Activated CD8-positive, alpha-beta T cell treated with anti-CD3 and anti-CD28 coated beads for 36 hours (primary cell): ENCODE data around the gene TADA2A. TPM values are rescaled to one million over a fixed set of nuclear protein-coding genes. Genes with fewer than 3 reads are reported as not detected.

Experiments
- ATAC-seq: fragments of 200-7000 bp; cut with Tn5 transposase; one replicate; pipeline ENCODE4 v1.10.0; 2021; ENCODE audit warnings: mild to moderate bottlenecking, moderate library complexity
- CTCF ChIA-PET: fragments of 350-600 bp; sonication (Branson Sonifier 250); formaldehyde crosslinking; loops from one replicate; lab custom pipeline; 2021; ENCODE audit warnings: antibody characterized with exemption; lab: Charles Lee
- POLR2A ChIA-PET: fragments of 350-600 bp; sonication (Branson Sonifier 250); formaldehyde crosslinking; loops from one replicate; lab custom pipeline; 2021; ENCODE audit warnings: antibody characterized with exemption; lab: Charles Lee
- DNase-seq: peaks from one replicate; pipeline ENCODE4 v3.0.0-alpha.2; 2020
- H3K27ac Mint-ChIP-seq: one replicate; pipeline ENCODE4 v1.8.0; 2021; ENCODE audit warnings: mild to moderate bottlenecking, mixed read lengths
- H3K27me3 Mint-ChIP-seq: one replicate; pipeline ENCODE4 v1.8.0; 2021; ENCODE audit warnings: mixed read lengths
- H3K36me3 Mint-ChIP-seq: one replicate; pipeline ENCODE4 v1.8.0; 2021; ENCODE audit warnings: low read depth, mixed read lengths
- H3K4me1 Mint-ChIP-seq: one replicate; pipeline ENCODE4 v1.8.0; 2021; ENCODE audit warnings: low read depth, mixed read lengths
- H3K4me3 Mint-ChIP-seq: one replicate; pipeline ENCODE4 v1.8.0; 2021; ENCODE audit warnings: mild to moderate bottlenecking, moderate library complexity, mixed read lengths
- H3K9me3 Mint-ChIP-seq: one replicate; pipeline ENCODE4 v1.8.0; 2021; ENCODE audit warnings: mixed read lengths
- intact Hi-C: fragments of 100-400 bp; cut with micrococcal nuclease; formaldehyde crosslinking; loops from one replicate; pipeline ENCODE4 v1.10.0; 2022
- total RNA-seq, 2 experiments: library from RNA; stranded (reverse); gene quantifications; one replicate each; pipeline ENCODE4 v1.2.3, GENCODE V29; 2021
- TF ChIP-seq, protein P1 (sequence below): fragments of 200-600 bp; IDR thresholded peaks from one replicate; pipeline ENCODE4 v1.8.0; 2022; ENCODE audit warnings: antibody characterized with exemption, mild to moderate bottlenecking

The TADA2A gene
- total RNA-seq, 2 experiments from 2014 or later, result 31.5 to 36.5 TPM

DNA sequence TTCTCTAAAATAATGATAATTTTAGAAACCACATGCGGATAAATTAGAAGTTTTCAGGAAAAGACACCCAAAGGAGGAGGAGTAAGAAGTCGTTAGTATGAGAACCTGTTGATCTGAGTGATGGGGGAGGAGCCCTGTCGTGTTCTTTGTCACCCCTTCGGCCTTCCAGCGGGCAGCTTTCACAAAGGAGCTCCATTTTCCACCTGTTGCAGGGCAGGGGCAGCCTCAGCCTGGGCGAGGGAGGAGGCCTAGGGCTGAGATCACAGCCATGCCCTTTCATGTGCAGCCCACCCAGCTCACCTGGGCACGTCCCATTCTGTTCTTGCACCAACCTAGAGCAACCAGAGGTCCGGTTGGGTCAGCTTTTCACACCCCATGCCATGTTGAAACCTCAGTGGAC, 88.3 kb downstream of the TADA2A start:
- H3K27me3 Mint-ChIP-seq, result no peaks in the 10 kb centered on the region
- H3K27ac Mint-ChIP-seq, result no peak overlapping the region
- intact Hi-C loops, result no loop called here
- POLR2A ChIA-PET, result no interaction called here
- TF ChIP-seq, protein P1, sequence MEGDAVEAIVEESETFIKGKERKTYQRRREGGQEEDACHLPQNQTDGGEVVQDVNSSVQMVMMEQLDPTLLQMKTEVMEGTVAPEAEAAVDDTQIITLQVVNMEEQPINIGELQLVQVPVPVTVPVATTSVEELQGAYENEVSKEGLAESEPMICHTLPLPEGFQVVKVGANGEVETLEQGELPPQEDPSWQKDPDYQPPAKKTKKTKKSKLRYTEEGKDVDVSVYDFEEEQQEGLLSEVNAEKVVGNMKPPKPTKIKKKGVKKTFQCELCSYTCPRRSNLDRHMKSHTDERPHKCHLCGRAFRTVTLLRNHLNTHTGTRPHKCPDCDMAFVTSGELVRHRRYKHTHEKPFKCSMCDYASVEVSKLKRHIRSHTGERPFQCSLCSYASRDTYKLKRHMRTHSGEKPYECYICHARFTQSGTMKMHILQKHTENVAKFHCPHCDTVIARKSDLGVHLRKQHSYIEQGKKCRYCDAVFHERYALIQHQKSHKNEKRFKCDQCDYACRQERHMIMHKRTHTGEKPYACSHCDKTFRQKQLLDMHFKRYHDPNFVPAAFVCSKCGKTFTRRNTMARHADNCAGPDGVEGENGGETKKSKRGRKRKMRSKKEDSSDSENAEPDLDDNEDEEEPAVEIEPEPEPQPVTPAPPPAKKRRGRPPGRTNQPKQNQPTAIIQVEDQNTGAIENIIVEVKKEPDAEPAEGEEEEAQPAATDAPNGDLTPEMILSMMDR, result no peak
- H3K4me3 Mint-ChIP-seq, result no peak overlapping the region
- ATAC-seq, result no peak
- H3K36me3 Mint-ChIP-seq, result no peaks in the 10 kb centered on the region
- no peaks in the 10 kb centered on the region for H3K9me3 Mint-ChIP-seq
- CTCF ChIA-PET, result interaction anchor here (1.2 kb wide), 1 partner anchor 121 kb away, joined by 3 read pairs; no protein-coding TSS in a partner anchor
- no peak for DNase-seq
- H3K4me1 Mint-ChIP-seq, result peaks cover 40% of the 10 kb centered on the region

DNA sequence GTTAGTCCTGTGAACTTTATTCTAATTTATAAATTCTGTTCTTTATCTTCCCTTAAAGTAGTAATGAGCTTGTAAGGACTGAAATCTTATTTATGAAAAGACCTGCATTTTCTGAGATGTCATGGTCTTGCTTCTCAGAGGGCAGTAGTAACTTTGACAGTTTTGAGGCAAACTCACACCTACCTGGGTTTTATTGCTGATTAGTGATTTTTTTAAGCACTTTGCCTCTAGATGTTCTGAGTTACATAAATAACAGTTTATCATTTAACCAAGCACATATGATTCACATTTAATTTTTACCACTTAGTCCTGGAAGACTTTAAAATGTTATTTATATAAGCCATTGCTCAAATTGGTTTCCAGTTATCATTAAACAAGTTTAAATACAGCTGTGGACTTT, 93.7 kb downstream of the TADA2A start:
- Mint-ChIP-seq H3K4me3 (no peak overlapping the region), H3K27ac (no peak overlapping the region), H3K27me3 (no peaks in the 10 kb centered on the region), H3K4me1 (peaks cover 3% of the 10 kb centered on the region), H3K9me3 (no peaks in the 10 kb centered on the region), H3K36me3 (no peaks in the 10 kb centered on the region)
- ChIA-PET POLR2A (interaction anchor here (0.9 kb wide), 1 partner anchor 51 kb away, joined by 3 read pairs; no protein-coding TSS in a partner anchor), CTCF (interaction anchor here (0.7 to 1.4 kb wide), 2 partner anchors 12 to 127 kb away, joined by 3 read pairs; no protein-coding TSS in a partner anchor)
- DNase-seq, result no peak
- TF ChIP-seq, protein P1, result no peak
- intact Hi-C loops, result no loop called here
- no peak for ATAC-seq

DNA sequence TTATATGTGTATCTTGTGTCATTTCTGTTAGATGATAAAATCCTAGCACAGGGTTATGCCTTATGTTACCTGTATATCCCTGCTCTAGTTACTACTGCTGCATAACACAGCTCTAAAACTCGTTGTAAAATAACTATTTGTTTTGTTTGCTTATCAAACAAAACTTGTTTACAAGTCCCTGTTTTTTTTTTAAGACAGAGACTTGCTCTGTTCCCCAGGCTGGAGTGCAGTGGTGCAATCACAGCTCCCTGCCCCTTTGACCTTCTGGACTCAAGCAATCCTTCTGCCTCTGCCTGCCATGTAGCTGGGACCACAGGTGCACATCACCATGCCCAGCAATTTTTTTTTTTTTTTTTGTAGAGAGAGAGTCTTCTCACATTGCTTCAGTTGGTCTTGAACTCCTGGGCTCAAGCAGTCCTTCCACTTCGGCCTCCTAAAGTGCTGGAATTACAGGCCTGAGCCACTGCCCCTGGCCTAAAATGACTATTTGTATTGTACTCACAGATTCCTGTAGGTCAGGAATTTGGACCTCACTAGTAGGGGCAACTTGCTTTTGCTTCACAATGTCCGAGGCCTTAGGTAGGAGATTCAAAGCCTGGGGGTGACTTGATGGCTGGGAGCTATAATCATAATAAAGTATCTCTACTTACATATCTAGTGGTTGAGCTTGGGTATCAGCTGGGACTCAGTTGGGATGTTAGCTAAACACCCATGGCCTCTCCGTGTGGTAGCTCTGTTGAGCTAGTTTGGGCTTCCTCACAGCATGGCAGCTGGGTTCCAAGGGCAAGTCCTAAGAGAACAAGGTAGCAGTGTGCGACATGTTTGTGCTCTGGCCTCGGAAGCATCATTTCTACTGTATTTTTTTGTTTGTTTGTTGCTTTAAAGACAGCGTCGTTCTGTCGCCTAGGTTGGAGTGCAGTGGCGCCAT, 95.6 kb downstream of the TADA2A start:
- Mint-ChIP-seq H3K4me3 (no peak overlapping the region), H3K27me3 (no peaks in the 10 kb centered on the region), H3K36me3 (no peaks in the 10 kb centered on the region), H3K9me3 (no peaks in the 10 kb centered on the region), H3K4me1 (peaks cover 5% of the 10 kb centered on the region), H3K27ac (no peak overlapping the region)
- DNase-seq, result no peak
- ATAC-seq, result no peak
- TF ChIP-seq, protein P1, result no peak
- intact Hi-C loops, result no loop called here
- CTCF ChIA-PET, result interaction anchor here (0.7 kb wide), 1 partner anchor 985 kb away, joined by 3 read pairs; no protein-coding TSS in a partner anchor
- POLR2A ChIA-PET, result interaction anchor here (0.6 kb wide), 1 partner anchor 66 kb away, joined by 3 read pairs; no protein-coding TSS in a partner anchor

DNA sequence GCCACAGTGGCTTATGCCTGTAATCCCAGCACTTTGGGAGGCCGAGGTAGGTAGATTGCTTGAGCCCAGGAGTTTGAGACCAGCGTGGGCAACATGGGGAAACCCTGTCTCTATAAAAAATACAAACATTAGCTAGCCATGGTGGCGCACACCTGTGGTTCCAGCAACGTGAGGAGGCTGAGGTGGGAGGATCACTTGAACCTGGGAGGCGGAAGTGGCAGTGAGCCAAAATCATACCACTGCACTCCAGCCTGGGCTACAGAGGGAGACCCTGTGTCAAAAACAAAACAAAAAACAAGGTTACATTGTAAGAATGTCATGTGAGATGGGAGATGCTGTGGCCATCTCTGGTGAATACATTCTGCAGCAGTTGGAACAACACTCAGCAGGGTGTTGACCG, 96.5 kb downstream of the TADA2A start:
- Mint-ChIP-seq H3K27me3 (no peaks in the 10 kb centered on the region), H3K9me3 (no peaks in the 10 kb centered on the region), H3K27ac (no peak overlapping the region), H3K36me3 (no peaks in the 10 kb centered on the region), H3K4me3 (no peak overlapping the region), H3K4me1 (peaks cover 5% of the 10 kb centered on the region)
- TF ChIP-seq, protein P1, result no peak
- POLR2A ChIA-PET, result no interaction called here
- intact Hi-C loops, result no loop called here
- CTCF ChIA-PET, result no interaction called here
- no peak for ATAC-seq
- DNase-seq, result no peak

DNA sequence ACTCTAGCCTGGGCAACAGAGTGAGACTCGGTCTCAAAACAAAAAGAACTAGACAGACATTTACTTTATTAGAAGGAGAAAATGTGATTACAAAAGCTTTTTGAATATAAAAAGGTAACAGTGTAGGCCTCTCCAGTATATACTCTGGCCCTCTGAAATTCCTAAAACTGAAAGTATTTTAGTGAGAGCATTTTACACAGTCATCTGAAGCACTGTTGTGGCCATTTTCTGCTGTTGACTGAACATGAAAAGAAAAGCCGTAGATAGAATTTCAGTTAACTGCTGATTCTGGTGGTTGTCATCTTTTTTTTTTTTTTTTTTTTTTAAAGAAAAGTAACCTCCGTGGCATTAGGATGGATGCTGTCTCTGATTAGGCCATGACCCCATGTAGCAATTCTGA, 98.6 kb downstream of the TADA2A start:
- DNase-seq (no peak), ATAC-seq (no peak)
- TF ChIP-seq, protein P1, result no peak
- Mint-ChIP-seq H3K4me1 (peaks cover 11% of the 10 kb centered on the region), H3K36me3 (no peaks in the 10 kb centered on the region), H3K27ac (no peak overlapping the region), H3K27me3 (no peaks in the 10 kb centered on the region), H3K4me3 (no peak overlapping the region), H3K9me3 (no peaks in the 10 kb centered on the region)
- ChIA-PET POLR2A (no interaction called here), CTCF (no interaction called here)
- intact Hi-C loops, result no loop called here
